HEK293 (cell line): ENCODE data around the gene PMM1.

Source experiments
- GLIS1 ChIP-seq: fragments of 450-650 bp; formaldehyde crosslinking; IDR thresholded peaks from 2 replicates; pipeline ENCODE4 v1.5.1; 2016; ENCODE audit warnings: missing biosample characterization, missing genetic modification characterization
- KLF1 ChIP-seq: fragments of 450-650 bp; formaldehyde crosslinking; IDR thresholded peaks from 2 replicates; pipeline ENCODE4 v1.5.1; 2016; ENCODE audit warnings: missing biosample characterization, missing genetic modification characterization
- KLF10 ChIP-seq: fragments of 450-650 bp; IDR thresholded peaks from 2 replicates; pipeline ENCODE4 v1.5.1; 2018; ENCODE audit warnings: missing biosample characterization, mild to moderate bottlenecking, missing genetic modification characterization
- OSR2 ChIP-seq: fragments of 450-650 bp; formaldehyde crosslinking; IDR thresholded peaks from 2 replicates; pipeline ENCODE4 v1.5.1; 2016; ENCODE audit warnings: missing biosample characterization, missing genetic modification characterization
- OVOL3 ChIP-seq: fragments of 450-650 bp; formaldehyde crosslinking; IDR thresholded peaks from 2 replicates; pipeline ENCODE4 v1.5.1; 2016; ENCODE audit warnings: missing biosample characterization, missing genetic modification characterization
- REPIN1 ChIP-seq: fragments of 450-650 bp; formaldehyde crosslinking; IDR thresholded peaks from 2 replicates; pipeline ENCODE4 v1.5.1; 2017; ENCODE audit warnings: missing biosample characterization, missing genetic modification characterization, low read depth
- SCRT1 ChIP-seq: fragments of 450-650 bp; formaldehyde crosslinking; IDR thresholded peaks from 2 replicates; pipeline ENCODE4 v1.5.1; 2016; ENCODE audit warnings: missing biosample characterization, missing genetic modification characterization, borderline replicate concordance
- SP2 ChIP-seq: fragments of 450-650 bp; formaldehyde crosslinking; IDR thresholded peaks from 2 replicates; pipeline ENCODE4 v1.5.1; 2016; ENCODE audit warnings: missing biosample characterization, missing genetic modification characterization
- SP3 ChIP-seq: fragments of 450-650 bp; formaldehyde crosslinking; IDR thresholded peaks from 2 replicates; pipeline ENCODE4 v1.5.1; 2016; ENCODE audit warnings: missing biosample characterization, missing genetic modification characterization
- ZBTB21 ChIP-seq: fragments of 450-650 bp; formaldehyde crosslinking; IDR thresholded peaks from 2 replicates; pipeline ENCODE4 v1.5.1; 2017; ENCODE audit warnings: missing biosample characterization, missing genetic modification characterization
- ZFHX2 ChIP-seq: fragments of 450-650 bp; formaldehyde crosslinking; conservative IDR thresholded peaks from 2 replicates; pipeline ENCODE4 v1.5.1; 2016; ENCODE audit warnings: missing biosample characterization, missing genetic modification characterization
- ZNF211 ChIP-seq: fragments of 450-650 bp; formaldehyde crosslinking; IDR thresholded peaks from 2 replicates; pipeline ENCODE4 v1.5.1; 2016; ENCODE audit warnings: low read depth, missing biosample characterization, missing genetic modification characterization
- ZNF24 ChIP-seq: fragments of 450-650 bp; formaldehyde crosslinking; IDR thresholded peaks from 2 replicates; pipeline ENCODE4 v1.5.1; 2016; ENCODE audit warnings: missing biosample characterization, missing genetic modification characterization
- ZNF324 ChIP-seq: fragments of 450-650 bp; formaldehyde crosslinking; IDR thresholded peaks from 2 replicates; pipeline ENCODE4 v1.5.1; 2016; ENCODE audit warnings: missing biosample characterization, missing genetic modification characterization
- ZNF391 ChIP-seq: fragments of 450-650 bp; formaldehyde crosslinking; IDR thresholded peaks from 2 replicates; pipeline ENCODE4 v1.5.1; 2016; ENCODE audit warnings: low read depth, missing biosample characterization, missing genetic modification characterization, borderline replicate concordance
- ZNF48 ChIP-seq: fragments of 450-650 bp; formaldehyde crosslinking; IDR thresholded peaks from 2 replicates; pipeline ENCODE4 v1.5.1; 2016; ENCODE audit warnings: missing biosample characterization, missing genetic modification characterization
- ZNF501 ChIP-seq: fragments of 450-650 bp; formaldehyde crosslinking; IDR thresholded peaks from 2 replicates; pipeline ENCODE4 v1.5.1; 2016; ENCODE audit warnings: missing biosample characterization, missing genetic modification characterization
- ZNF623 ChIP-seq: fragments of 450-650 bp; formaldehyde crosslinking; IDR thresholded peaks from 2 replicates; pipeline ENCODE4 v1.5.1; 2016; ENCODE audit warnings: missing biosample characterization, missing genetic modification characterization
- ZNF692 ChIP-seq: fragments of 450-650 bp; formaldehyde crosslinking; IDR thresholded peaks from 2 replicates; pipeline ENCODE4 v1.5.1; 2016; ENCODE audit warnings: missing biosample characterization, missing genetic modification characterization
- ZNF707 ChIP-seq: fragments of 450-650 bp; formaldehyde crosslinking; IDR thresholded peaks from 2 replicates; pipeline ENCODE4 v1.5.1; 2016; ENCODE audit warnings: missing biosample characterization, missing genetic modification characterization
- ZNF747 ChIP-seq: fragments of 450-650 bp; formaldehyde crosslinking; IDR thresholded peaks from 2 replicates; pipeline ENCODE4 v1.5.1; 2016; ENCODE audit warnings: missing biosample characterization, missing genetic modification characterization
- ZXDB ChIP-seq: fragments of 450-650 bp; formaldehyde crosslinking; IDR thresholded peaks from 2 replicates; pipeline ENCODE4 v1.5.1; 2016; ENCODE audit warnings: missing biosample characterization, missing genetic modification characterization
- TF ChIP-seq, protein P1 (sequence below): fragments of 450-650 bp; formaldehyde crosslinking; IDR thresholded peaks from 2 replicates; pipeline ENCODE4 v1.5.1; 2016; ENCODE audit warnings: missing biosample characterization, missing genetic modification characterization
- TF ChIP-seq, protein P2 (sequence below): fragments of 450-650 bp; formaldehyde crosslinking; IDR thresholded peaks from 2 replicates; pipeline ENCODE4 v1.5.1; 2016; ENCODE audit warnings: missing biosample characterization, missing genetic modification characterization
- TF ChIP-seq, protein P3 (sequence below): fragments of 450-650 bp; formaldehyde crosslinking; IDR thresholded peaks from 2 replicates; pipeline ENCODE4 v1.5.1; 2016; ENCODE audit warnings: missing biosample characterization, missing genetic modification characterization
- TF ChIP-seq, protein P4 (sequence below): sonication (generic); formaldehyde crosslinking; IDR thresholded peaks from 2 replicates; pipeline ENCODE4 v1.8.1; 2022; ENCODE audit warnings: mild to moderate bottlenecking, moderate library complexity, missing genetic modification reagents

Gene PMM1

DNA sequence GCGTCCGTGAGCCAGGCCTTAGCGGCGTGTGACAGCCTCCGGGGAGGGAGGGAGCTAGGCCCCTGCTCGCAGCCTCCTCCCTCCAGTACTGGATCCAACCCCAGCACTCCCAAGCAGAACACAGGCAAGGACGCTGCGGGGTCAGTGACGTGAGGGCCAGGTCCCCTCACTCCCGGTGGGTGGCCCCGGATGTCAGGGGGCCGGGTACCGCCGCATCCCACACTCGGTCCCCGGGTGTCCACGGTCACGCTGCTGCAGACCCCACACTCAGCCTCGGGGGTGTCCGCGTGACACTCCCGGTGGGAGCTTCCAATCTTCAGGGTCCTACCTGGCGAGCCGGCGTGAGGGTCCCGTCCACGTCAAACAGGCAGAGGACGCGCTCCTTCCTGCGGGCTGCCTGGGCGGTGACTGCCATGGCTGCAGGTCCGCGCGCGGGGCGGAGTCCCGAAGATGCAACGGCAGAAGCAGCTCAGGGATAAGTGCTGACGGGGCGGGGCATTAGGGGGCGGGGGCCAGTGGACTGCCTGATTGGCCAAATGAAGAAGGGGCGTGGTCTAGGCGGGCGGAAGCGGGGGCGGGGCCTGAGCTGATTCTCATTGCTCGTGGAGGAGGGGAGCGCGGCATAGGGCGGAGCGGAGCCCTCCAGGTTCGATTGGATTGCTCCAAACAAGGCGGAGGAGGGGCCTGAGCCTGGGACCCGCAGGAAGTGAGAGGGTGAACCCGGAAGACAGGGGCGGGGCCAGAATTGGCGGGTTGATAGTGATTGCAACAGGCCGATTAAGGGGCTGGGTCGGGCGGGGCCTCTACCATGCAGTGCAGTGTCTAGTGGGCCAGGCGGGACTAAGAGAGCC, at the start of gene PMM1 (continued):
- TF ChIP-seq, protein P1, sequence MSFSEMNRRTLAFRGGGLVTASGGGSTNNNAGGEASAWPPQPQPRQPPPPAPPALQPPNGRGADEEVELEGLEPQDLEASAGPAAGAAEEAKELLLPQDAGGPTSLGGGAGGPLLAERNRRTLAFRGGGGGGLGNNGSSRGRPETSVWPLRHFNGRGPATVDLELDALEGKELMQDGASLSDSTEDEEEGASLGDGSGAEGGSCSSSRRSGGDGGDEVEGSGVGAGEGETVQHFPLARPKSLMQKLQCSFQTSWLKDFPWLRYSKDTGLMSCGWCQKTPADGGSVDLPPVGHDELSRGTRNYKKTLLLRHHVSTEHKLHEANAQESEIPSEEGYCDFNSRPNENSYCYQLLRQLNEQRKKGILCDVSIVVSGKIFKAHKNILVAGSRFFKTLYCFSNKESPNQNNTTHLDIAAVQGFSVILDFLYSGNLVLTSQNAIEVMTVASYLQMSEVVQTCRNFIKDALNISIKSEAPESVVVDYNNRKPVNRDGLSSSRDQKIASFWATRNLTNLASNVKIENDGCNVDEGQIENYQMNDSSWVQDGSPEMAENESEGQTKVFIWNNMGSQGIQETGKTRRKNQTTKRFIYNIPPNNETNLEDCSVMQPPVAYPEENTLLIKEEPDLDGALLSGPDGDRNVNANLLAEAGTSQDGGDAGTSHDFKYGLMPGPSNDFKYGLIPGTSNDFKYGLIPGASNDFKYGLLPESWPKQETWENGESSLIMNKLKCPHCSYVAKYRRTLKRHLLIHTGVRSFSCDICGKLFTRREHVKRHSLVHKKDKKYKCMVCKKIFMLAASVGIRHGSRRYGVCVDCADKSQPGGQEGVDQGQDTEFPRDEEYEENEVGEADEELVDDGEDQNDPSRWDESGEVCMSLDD (tag by site-specific recombination), result 0 out of 2 replicates have a peak, but pooled peaks have one; percentile 61
- TF ChIP-seq SCRT1 (tag by site-specific recombination) (peak; percentile 85; the same call in 1 of the 2 replicates), ZNF692 (peak; percentile 57; the same call in 1 of the 2 replicates), KLF1 (tag by site-specific recombination) (peak; percentile 64), REPIN1 (tag by site-specific recombination) (no peak), GLIS1 (tag by site-specific recombination) (peak; percentile 41; the same call in 1 of the 2 replicates), ZNF501 (tag by site-specific recombination) (no peak), ZNF48 (no peak), KLF10 (tag by site-specific recombination) (peak; percentile 97), OVOL3 (tag by site-specific recombination) (no peak), ZNF707 (0 out of 2 replicates have a peak, but pooled peaks have one; percentile 42), ZNF211 (tag by site-specific recombination) (no peak), ZNF623 (tag by site-specific recombination) (no peak), ZNF24 (tag by site-specific recombination) (0 out of 2 replicates have a peak, but pooled peaks have one; percentile 46), ZFHX2 (peak; percentile 77), ZNF391 (tag by site-specific recombination) (0 out of 2 replicates have a peak, but pooled peaks have one; percentile 21), ZBTB21 (peak; percentile 52; the same call in 1 of the 2 replicates), SP3 (tag by site-specific recombination) (peak; percentile 97), OSR2 (tag by site-specific recombination) (0 out of 2 replicates have a peak, but pooled peaks have one; percentile 7), SP2 (tag by site-specific recombination) (peak; percentile 96), ZNF324 (tag by site-specific recombination) (0 out of 2 replicates have a peak, but pooled peaks have one; percentile 59), ZNF747 (no peak), ZXDB (tag by site-specific recombination) (peak; percentile 82)
- TF ChIP-seq, protein P2, sequence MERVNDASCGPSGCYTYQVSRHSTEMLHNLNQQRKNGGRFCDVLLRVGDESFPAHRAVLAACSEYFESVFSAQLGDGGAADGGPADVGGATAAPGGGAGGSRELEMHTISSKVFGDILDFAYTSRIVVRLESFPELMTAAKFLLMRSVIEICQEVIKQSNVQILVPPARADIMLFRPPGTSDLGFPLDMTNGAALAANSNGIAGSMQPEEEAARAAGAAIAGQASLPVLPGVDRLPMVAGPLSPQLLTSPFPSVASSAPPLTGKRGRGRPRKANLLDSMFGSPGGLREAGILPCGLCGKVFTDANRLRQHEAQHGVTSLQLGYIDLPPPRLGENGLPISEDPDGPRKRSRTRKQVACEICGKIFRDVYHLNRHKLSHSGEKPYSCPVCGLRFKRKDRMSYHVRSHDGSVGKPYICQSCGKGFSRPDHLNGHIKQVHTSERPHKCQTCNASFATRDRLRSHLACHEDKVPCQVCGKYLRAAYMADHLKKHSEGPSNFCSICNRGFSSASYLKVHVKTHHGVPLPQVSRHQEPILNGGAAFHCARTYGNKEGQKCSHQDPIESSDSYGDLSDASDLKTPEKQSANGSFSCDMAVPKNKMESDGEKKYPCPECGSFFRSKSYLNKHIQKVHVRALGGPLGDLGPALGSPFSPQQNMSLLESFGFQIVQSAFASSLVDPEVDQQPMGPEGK (tag by site-specific recombination), result peak; percentile 74
- TF ChIP-seq, protein P3, sequence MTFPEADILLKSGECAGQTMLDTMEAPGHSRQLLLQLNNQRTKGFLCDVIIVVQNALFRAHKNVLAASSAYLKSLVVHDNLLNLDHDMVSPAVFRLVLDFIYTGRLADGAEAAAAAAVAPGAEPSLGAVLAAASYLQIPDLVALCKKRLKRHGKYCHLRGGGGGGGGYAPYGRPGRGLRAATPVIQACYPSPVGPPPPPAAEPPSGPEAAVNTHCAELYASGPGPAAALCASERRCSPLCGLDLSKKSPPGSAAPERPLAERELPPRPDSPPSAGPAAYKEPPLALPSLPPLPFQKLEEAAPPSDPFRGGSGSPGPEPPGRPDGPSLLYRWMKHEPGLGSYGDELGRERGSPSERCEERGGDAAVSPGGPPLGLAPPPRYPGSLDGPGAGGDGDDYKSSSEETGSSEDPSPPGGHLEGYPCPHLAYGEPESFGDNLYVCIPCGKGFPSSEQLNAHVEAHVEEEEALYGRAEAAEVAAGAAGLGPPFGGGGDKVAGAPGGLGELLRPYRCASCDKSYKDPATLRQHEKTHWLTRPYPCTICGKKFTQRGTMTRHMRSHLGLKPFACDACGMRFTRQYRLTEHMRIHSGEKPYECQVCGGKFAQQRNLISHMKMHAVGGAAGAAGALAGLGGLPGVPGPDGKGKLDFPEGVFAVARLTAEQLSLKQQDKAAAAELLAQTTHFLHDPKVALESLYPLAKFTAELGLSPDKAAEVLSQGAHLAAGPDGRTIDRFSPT (tag by site-specific recombination), result peak; percentile 25; the same call in 1 of the 2 replicates
- TF ChIP-seq, protein P4, sequence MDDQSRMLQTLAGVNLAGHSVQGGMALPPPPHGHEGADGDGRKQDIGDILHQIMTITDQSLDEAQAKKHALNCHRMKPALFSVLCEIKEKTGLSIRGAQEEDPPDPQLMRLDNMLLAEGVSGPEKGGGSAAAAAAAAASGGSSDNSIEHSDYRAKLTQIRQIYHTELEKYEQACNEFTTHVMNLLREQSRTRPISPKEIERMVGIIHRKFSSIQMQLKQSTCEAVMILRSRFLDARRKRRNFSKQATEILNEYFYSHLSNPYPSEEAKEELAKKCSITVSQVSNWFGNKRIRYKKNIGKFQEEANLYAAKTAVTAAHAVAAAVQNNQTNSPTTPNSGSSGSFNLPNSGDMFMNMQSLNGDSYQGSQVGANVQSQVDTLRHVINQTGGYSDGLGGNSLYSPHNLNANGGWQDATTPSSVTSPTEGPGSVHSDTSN (CRISPR knock-in tag), result peak; percentile 56; the same call in 1 of the 2 replicates
